B cell (primary cell): ENCODE measurements around the gene RNF19B. TPM values are rescaled to one million over a fixed set of nuclear protein-coding genes. Genes with fewer than 3 reads are reported as not detected.
A peak's percentile ranks its signal among the peaks of the same experiment; 100 is the strongest.

Source experiments
- ATAC-seq: fragments of 200-7000 bp; cut with Tn5 transposase; one replicate; pipeline ENCODE4 v1.10.0; 2021; ENCODE audit warnings: low read depth, mild to moderate bottlenecking, moderate number of reproducible peaks, moderate library complexity
- CTCF ChIA-PET: fragments of 350-600 bp; sonication (Branson Sonifier 250); formaldehyde crosslinking; loops from one replicate; lab custom pipeline; 2021; ENCODE audit warnings: antibody characterized with exemption, inconsistent platforms; lab: Charles Lee
- POLR2A ChIA-PET: fragments of 350-600 bp; sonication (Branson Sonifier 250); formaldehyde crosslinking; loops from one replicate; lab custom pipeline; 2021; ENCODE audit warnings: antibody characterized with exemption; lab: Charles Lee
- DNase-seq: peaks from one replicate; pipeline ENCODE4 v3.0.0; 2013
- H2AFZ ChIP-seq: 2 replicates; pipeline ENCODE4 v1.6.1; 2012; ENCODE audit warnings: mild to moderate bottlenecking, low read depth, low read length; ENCODE audit not compliant: insufficient read depth, poor library complexity, severe bottlenecking
- H3K27ac ChIP-seq, 2 donors: 1 replicate in 1 of 2; 2 replicates in 1 of 2; pipeline ENCODE4 v1.5.1; 2012 to 2013; ENCODE audit warnings: low read length in 2 of 2, mild to moderate bottlenecking in 2 of 2, moderate library complexity in 1 of 2
- H3K27me3 ChIP-seq, 4 experiments: fragments of 200-600 bp in 1 of 4; sonication (generic) in 1 of 4; replicated peaks in 1 of 4; 1 replicate in 2 of 4; 2 replicates in 2 of 4; pipeline versions ENCODE4 v1.6.1 to v1.7.0; 2013 to 2016; ENCODE audit warnings: low read length in 3 of 4, mild to moderate bottlenecking in 2 of 4, mixed read lengths in 1 of 4, moderate library complexity in 1 of 4; ENCODE audit not compliant: insufficient read depth in 4 of 4, control insufficient read depth in 3 of 4; ENCODE audit errors: control extremely low read depth in 1 of 4
- H3K36me3 ChIP-seq, 2 experiments: replicated peaks in 1 of 2; 1 replicate in 1 of 2; 2 replicates in 1 of 2; pipeline versions ENCODE4 v1.6.1 to v1.7.1; 2013; ENCODE audit warnings: low read length in 1 of 2; ENCODE audit not compliant: insufficient read depth in 2 of 2, control insufficient read depth in 1 of 2; ENCODE audit errors: control extremely low read depth in 1 of 2, extremely low read depth in 1 of 2
- H3K4me1 ChIP-seq, 2 donors: fragments of 200-600 bp in 1 of 2; sonication (generic) in 1 of 2; 1 replicate in 1 of 2; 2 replicates in 1 of 2; pipeline versions ENCODE4 v1.5.1 to v1.6.1; 2013 to 2017; ENCODE audit warnings: low read length in 2 of 2; ENCODE audit not compliant: control insufficient read depth in 2 of 2, insufficient read depth in 2 of 2
- H3K4me2 ChIP-seq: replicated peaks from 2 replicates; pipeline ENCODE3; 2012; ENCODE audit warnings: mild to moderate bottlenecking, low read depth, low read length; ENCODE audit not compliant: poor library complexity, severe bottlenecking
- H3K4me3 ChIP-seq, 5 experiments: fragments of 200-600 bp in 1 of 5; sonication (generic) in 1 of 5; 1 replicate in 3 of 5; 2 replicates in 2 of 5; pipeline versions ENCODE4 v1.5.1 to v1.7.0; 2011 to 2016; ENCODE audit warnings: low read length in 4 of 5, mild to moderate bottlenecking in 4 of 5, low read depth in 2 of 5, control low read depth in 1 of 5, moderate library complexity in 1 of 5; ENCODE audit not compliant: insufficient read depth in 1 of 5; ENCODE audit errors: control extremely low read depth in 1 of 5, extremely low read depth in 1 of 5
- H3K79me2 ChIP-seq: fragments of 200-600 bp; sonication (generic); one replicate; pipeline ENCODE4 v1.6.0; 2016; ENCODE audit warnings: low read length; ENCODE audit not compliant: control insufficient read depth, insufficient read depth
- H3K9ac ChIP-seq: fragments of 200-600 bp; sonication (generic); 2 replicates; pipeline ENCODE4 v1.6.1; 2017; ENCODE audit warnings: mild to moderate bottlenecking, low read length, moderate library complexity
- H3K9me3 ChIP-seq, 3 donors: one replicate each; pipeline versions ENCODE4 v1.6.1 to v1.7.1; 2013; ENCODE audit warnings: low read length in 2 of 3; ENCODE audit not compliant: control insufficient read depth in 2 of 3, insufficient read depth in 1 of 3; ENCODE audit errors: control extremely low read depth in 1 of 3
- H4K20me1 ChIP-seq: 2 replicates; pipeline ENCODE4 v1.6.0; 2012; ENCODE audit warnings: mild to moderate bottlenecking, low read length; ENCODE audit not compliant: insufficient read depth, control insufficient read depth, poor library complexity, severe bottlenecking
- H3K27ac Mint-ChIP-seq: one replicate; pipeline ENCODE4 v1.8.0; 2021; ENCODE audit warnings: mixed read lengths
- H3K27me3 Mint-ChIP-seq: one replicate; pipeline ENCODE4 v1.8.0; 2021; ENCODE audit warnings: mixed read lengths
- H3K4me1 Mint-ChIP-seq: one replicate; pipeline ENCODE4 v1.8.0; 2021; ENCODE audit warnings: mixed read lengths
- H3K4me3 Mint-ChIP-seq: one replicate; pipeline ENCODE4 v1.8.0; 2021; ENCODE audit warnings: mixed read lengths
- H3K9me3 Mint-ChIP-seq: one replicate; pipeline ENCODE4 v1.8.0; 2022; ENCODE audit warnings: mixed read lengths; ENCODE audit not compliant: insufficient read depth
- EZH2 ChIP-seq: IDR thresholded peaks from 2 replicates; pipeline ENCODE4 v1.6.1; 2012; ENCODE audit warnings: borderline replicate concordance, low read depth, mild to moderate bottlenecking, moderate library complexity, low read length; ENCODE audit not compliant: insufficient read depth, poor library complexity, severe bottlenecking
- WGBS: methylation state at CpG from one replicate; pipeline ENCODE4 v1.1.5; 2013; ENCODE audit warnings: missing lambda C conversion rate; ENCODE audit not compliant: insufficient coverage; 5-methylcytosine and 5-hydroxymethylcytosine counted together
- intact Hi-C: fragments of 100-400 bp; cut with micrococcal nuclease; formaldehyde crosslinking; loops from one replicate; pipeline ENCODE4 v1.10.0; 2022
- polyA plus RNA-seq: library from polyadenylated mRNA; depleted of rRNA; stranded (reverse); fragments of >200 nt; gene quantifications from 2 replicates; pipeline ENCODE4 v1.2.3, GENCODE V29; 2012
- total RNA-seq, 2 donors: library from RNA; stranded (reverse); fragments of 120-200 nt in 1 of 2; gene quantifications; 1 replicate in 1 of 2; 2 replicates in 1 of 2; pipeline versions ENCODE4 v1.2.3 to v1.2.4, GENCODE V29; 2013 to 2022
- TF ChIP-seq, protein P1 (sequence below): fragments of 200-600 bp; IDR thresholded peaks from one replicate; pipeline ENCODE4 v1.8.0; 2022; ENCODE audit warnings: antibody characterized with exemption, mild to moderate bottlenecking

Gene RNF19B
- total and polyA plus RNA-seq, 2 donors (not counting 1 experiment from before 2014, with no cell fraction given): 29.9 to 40.3 TPM

GRCh38 chr1:32990887-32991286 is 26.3 kb upstream of the RNF19B start:
- H3K4me3 Mint-ChIP-seq: no peak overlapping the region

More at GRCh38 chr1:32990887-32991286, 26.3 kb upstream of the RNF19B start:
- no peak overlapping the region for H2AFZ ChIP-seq
- no peaks in the 10 kb centered on the region for H3K36me3 ChIP-seq
- POLR2A ChIA-PET: interaction anchor here (0.7 to 3.6 kb wide), 3 partner anchors 10 to 479 kb away, joined by 6 to 34 read pairs (median 6); partner anchors contain the start of gene RNF19B
- no peak for DNase-seq
- no peak overlapping the region for H3K4me3 ChIP-seq
- WGBS: 100% methylated on average over 2 of the region's 5 CpGs
- no peaks in the 10 kb centered on the region for H3K27me3 Mint-ChIP-seq
- no peaks in the 10 kb centered on the region for H3K27me3 ChIP-seq
- no peak overlapping the region for H3K9ac ChIP-seq
- no peaks in the 10 kb centered on the region for H4K20me1 ChIP-seq
- CTCF ChIA-PET: interaction anchor here (1.0 kb wide), 1 partner anchor 13 kb away, joined by 3 read pairs; no protein-coding TSS in a partner anchor
- H3K4me2 ChIP-seq: peak overlapping the region; percentile 74
- H3K9me3 ChIP-seq: no peaks in the 10 kb centered on the region
- intact Hi-C loops: loop anchor here (5.0 kb wide), 1 partner anchor 44 kb away; no protein-coding TSS in a partner anchor
- no peaks in the 10 kb centered on the region for H3K9me3 Mint-ChIP-seq
- peak overlapping the region; percentile 98 for H3K27ac Mint-ChIP-seq
- no peak for ATAC-seq
- peaks cover 51 to 53% of the 10 kb centered on the region in 2 donors for H3K4me1 ChIP-seq
- H3K4me1 Mint-ChIP-seq: peaks cover 54% of the 10 kb centered on the region
- peak overlapping the region in 1 of 2 donors; percentile 88 for H3K27ac ChIP-seq
- no peaks in the 10 kb centered on the region for H3K79me2 ChIP-seq
- no peak for TF ChIP-seq EZH2
- TF ChIP-seq, protein P1, sequence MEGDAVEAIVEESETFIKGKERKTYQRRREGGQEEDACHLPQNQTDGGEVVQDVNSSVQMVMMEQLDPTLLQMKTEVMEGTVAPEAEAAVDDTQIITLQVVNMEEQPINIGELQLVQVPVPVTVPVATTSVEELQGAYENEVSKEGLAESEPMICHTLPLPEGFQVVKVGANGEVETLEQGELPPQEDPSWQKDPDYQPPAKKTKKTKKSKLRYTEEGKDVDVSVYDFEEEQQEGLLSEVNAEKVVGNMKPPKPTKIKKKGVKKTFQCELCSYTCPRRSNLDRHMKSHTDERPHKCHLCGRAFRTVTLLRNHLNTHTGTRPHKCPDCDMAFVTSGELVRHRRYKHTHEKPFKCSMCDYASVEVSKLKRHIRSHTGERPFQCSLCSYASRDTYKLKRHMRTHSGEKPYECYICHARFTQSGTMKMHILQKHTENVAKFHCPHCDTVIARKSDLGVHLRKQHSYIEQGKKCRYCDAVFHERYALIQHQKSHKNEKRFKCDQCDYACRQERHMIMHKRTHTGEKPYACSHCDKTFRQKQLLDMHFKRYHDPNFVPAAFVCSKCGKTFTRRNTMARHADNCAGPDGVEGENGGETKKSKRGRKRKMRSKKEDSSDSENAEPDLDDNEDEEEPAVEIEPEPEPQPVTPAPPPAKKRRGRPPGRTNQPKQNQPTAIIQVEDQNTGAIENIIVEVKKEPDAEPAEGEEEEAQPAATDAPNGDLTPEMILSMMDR: no peak
